Suprapubic skin (tissue), 4 donors: ENCODE measurements around the gene PRSS22.

Source experiments
- CTCF ChIP-seq, 2 donors: fragments of 200-600 bp in 1 of 2; fragments of 450-650 bp in 1 of 2; sonication (generic) in 1 of 2; IDR thresholded peaks; one replicate each; pipeline ENCODE4 v1.5.1; 2016 to 2019; ENCODE audit warnings: antibody characterized with exemption in 2 of 2, mild to moderate bottlenecking in 1 of 2, moderate library complexity in 1 of 2
- EP300 ChIP-seq: sonication (generic); formaldehyde crosslinking; IDR thresholded peaks from one replicate; pipeline ENCODE4 v1.6.1; 2017; ENCODE audit warnings: antibody characterized with exemption
- POLR2A ChIP-seq, 2 donors: fragments of 450-650 bp; IDR thresholded peaks; one replicate each; pipeline ENCODE4 v1.6.1; 2017; ENCODE audit warnings: antibody characterized with exemption in 2 of 2, mild to moderate bottlenecking in 2 of 2, moderate library complexity in 2 of 2
- POLR2AphosphoS5 ChIP-seq, 3 donors: sonication (generic); formaldehyde crosslinking; IDR thresholded peaks; one replicate each; pipeline ENCODE4 v1.6.1; 2017; ENCODE audit warnings: antibody characterized with exemption in 3 of 3

- TF ChIP-seq POLR2A (IDR thresholded peaks at IDR 0.05) (no peak), EP300 (no peak), POLR2AphosphoS5 (IDR thresholded peaks at IDR 0.05) (no peak), CTCF (IDR thresholded peaks at IDR 0.05) (no peak)
Measured at GRCh38 chr16:2836646-2837508, 21.1 kb downstream of the PRSS22 start.
